ENCODE results near the gene PIK3C3.

GRCh38 chr18:41954827-41955613 lies at the start of gene PIK3C3:
- TF ChIP-seq CTCF (IDR thresholded peaks at IDR 0.05) (no peak), POLR2A (IDR thresholded peaks at IDR 0.05) (no peak), POLR2AphosphoS5 (IDR thresholded peaks at IDR 0.05; ENCODE audit: insufficient read depth in 1 of 2, low read depth in 1 of 2) (peak; percentile 75 to 97)
